Measurements from ENCODE around the gene HPCAL1.

Gene HPCAL1

DNA sequence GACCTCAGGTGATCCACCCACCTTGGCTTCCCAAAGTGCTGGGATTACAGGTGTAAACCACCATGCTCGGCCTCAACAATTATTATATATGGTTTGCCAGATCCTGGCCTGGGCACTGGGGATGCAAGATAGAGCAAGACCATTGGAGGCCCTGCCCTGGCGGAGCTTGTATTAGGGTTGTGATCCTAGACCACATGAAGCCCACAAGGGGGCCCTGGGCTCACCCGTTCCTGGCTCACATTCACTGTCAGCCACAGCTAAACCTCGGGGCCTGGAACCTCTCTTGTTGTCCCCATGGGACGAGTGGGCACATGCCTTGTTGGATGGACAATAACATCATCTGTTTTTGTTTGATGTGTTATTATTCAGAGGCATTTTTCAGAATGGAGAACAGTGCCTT is 14.9 kb downstream of the HPCAL1 start:
- no peak overlapping the region for H3K4me3 ChIP-seq
- no peak overlapping the region for H3K27ac ChIP-seq

DNA sequence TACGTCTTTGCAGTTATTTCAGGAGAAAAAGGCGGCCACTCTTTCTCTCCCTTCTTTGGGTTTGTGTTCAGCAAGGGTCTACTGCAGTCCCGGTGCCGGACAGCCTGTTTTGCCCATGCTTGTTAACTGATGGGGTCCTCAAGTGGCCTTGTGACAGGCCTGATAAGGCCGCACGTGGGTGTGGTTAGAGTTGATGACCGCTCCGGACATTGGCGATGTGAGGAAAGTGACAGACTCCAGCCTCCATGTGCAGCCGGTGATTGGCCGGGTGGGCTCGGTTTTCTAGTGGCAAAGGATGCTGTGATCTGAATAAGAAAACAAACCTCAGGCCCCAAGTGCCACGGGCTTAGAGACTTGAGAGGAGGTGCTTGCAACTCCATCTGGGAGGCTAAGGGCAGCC is 15.6 kb downstream of the HPCAL1 start:
- H3K27ac ChIP-seq: no peak overlapping the region
- no peak overlapping the region for H3K4me3 ChIP-seq

DNA sequence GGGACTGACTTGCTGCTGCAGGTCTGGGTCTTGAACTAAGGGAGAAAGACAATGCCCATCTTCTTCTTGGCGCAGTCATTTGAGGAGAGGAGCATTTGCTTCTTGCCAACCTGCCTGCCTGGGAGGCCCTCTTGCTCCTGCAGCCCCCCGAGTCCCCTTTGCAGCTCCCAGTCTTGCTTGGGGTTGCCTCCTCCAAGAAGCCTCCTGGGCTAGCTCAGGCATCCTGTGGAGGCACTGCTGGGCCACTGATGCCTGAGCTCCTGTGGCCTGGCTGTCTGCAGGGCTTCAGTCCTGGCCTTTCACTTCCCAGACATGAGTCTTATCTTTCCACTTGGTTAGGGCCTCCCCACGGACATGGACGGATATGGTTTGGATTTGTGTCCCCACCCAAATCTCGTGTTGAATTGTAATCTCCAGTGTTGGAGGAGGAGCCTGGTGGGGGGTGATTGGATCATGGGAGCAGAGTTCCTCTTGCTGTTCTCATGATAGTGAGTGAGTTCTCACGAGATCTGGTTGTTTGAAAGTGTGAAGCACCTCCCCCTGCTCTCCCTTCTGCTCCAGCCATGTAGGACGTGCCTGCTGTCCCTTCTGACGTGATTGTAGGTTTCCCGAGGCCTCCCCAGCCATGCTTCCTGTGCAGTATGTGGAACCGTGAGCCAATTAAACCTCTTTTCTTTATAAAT is 17.3 kb downstream of the HPCAL1 start:
- no peak overlapping the region for H3K4me3 ChIP-seq

DNA sequence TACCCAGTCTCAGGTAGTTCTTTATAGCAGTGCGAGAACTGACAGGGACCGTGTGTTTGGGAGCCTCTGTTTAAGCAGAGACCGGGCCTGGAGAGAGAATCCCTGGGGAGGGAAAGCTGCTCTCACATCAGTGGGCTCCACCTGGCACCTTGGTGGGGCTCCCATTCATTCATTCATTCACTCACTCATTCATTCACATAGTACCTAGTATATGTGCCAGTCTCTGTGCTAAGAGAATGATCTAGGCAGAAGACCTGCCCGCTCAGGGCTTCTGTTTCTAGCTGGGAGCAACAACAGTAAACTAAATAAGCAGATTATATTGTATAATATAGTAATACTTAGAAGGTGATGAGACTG is 17.8 kb downstream of the HPCAL1 start:
- no peak overlapping the region for H3K27ac ChIP-seq
- no peak overlapping the region for H3K4me3 ChIP-seq

More for the DNA sequence above, 17.3 kb downstream of the HPCAL1 start:
- no peak overlapping the region for H3K27ac ChIP-seq

DNA sequence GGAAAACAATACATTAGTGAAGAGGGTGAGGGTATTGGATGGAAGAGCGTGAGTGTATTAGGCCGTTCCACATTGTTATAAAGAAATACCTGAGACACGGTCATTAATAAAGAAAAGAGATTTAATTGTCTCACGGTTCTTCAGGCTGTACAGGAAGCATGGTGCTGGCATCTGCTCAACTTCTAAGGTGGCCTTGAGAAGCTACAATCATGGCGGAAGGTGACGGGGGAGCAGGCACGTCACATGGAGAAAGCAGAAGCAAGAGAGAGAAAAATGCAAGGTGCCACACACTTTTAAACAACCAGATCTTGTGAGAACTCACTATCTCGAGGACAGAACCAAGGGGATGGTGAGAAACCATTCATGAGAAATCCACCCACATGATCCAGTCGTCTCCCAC is 18.2 kb downstream of the HPCAL1 start:
- Histone ChIP-seq H3K27ac (no peak overlapping the region), H3K4me3 (no peak overlapping the region)

DNA sequence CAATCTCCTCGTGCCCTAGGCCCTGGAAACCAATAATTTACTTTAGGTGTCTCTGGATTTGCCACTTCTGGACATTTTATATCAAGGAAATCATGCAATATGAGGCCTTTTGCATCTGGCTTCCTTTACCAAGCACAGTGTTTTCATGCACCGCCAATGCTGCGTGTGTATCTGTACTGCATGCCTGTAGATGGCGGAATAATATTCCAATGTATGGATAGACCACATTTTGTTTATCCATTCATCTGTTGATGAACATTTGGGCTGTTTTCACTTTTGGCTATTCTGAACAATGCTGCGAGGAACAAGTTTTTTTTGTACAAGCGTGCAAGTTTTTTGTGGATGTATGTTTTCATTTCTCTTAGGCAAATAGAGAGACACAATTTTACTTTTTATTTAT is 18.9 kb downstream of the HPCAL1 start:
- Histone ChIP-seq H3K27ac (no peak overlapping the region), H3K4me3 (no peak overlapping the region)

DNA sequence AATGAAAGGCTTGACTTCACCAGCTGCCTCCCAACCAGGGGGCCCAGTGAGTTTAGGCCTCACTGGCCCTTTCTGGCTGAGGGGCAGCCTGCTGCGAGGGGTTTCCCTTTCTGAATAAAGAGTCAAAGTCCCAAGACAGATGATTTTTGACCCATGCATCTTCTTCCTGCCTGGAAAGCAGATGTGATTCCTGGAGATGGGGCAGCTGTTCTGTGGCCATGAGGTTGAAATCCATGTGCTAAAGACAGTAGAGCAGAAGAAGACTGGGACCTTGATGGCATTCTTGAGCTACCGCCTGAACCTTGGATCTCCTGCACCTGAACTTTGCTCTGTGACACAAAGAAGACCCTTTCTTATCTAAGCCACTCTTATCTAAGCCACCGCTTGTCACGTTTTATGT is 19.8 kb downstream of the HPCAL1 start:
- H3K4me3 ChIP-seq: no peak overlapping the region

DNA sequence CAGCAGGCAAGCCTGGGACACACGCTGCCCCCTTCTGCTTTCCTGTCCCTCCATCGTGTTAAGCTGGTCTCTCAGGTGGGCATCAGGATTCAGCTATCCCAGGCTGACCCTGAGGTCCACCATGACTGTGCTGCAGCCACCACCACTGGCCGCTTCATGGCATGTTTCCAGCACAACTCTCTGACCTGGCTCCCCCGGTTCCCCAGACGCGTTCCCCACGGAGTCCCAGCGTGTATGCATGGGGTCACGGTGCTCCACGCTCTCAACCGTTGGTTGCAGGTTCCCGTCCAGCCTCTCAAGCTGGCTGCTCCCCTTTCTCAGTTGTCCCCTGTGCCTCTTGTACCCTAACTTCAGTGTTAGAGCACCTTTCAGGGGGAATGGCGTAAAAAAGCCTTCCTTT is 20.3 kb downstream of the HPCAL1 start:
- no peak overlapping the region for H3K4me3 ChIP-seq
- no peak overlapping the region for H3K27ac ChIP-seq

More for the DNA sequence above, 19.8 kb downstream of the HPCAL1 start:
- H3K27ac ChIP-seq: no peak overlapping the region

DNA sequence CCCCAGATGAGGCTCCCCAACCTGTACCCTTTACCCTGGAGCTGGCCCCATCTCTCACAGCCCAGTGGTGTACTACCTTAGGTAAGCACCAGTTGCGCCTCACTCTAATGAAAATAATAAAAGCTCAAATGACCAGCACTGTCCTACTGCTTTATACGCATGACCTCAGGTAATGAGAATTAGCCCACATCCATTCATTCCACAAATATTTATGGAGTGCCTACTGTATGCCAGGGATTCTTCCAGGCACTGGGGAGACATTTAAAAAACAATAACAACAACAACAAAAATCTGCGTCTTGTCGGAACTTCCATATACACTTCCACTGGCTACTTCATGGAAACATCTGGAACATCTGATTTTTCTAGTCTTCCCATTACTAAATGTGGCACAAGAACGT is 20.8 kb downstream of the HPCAL1 start:
- Histone ChIP-seq H3K27ac (no peak overlapping the region), H3K4me3 (no peak overlapping the region)

DNA sequence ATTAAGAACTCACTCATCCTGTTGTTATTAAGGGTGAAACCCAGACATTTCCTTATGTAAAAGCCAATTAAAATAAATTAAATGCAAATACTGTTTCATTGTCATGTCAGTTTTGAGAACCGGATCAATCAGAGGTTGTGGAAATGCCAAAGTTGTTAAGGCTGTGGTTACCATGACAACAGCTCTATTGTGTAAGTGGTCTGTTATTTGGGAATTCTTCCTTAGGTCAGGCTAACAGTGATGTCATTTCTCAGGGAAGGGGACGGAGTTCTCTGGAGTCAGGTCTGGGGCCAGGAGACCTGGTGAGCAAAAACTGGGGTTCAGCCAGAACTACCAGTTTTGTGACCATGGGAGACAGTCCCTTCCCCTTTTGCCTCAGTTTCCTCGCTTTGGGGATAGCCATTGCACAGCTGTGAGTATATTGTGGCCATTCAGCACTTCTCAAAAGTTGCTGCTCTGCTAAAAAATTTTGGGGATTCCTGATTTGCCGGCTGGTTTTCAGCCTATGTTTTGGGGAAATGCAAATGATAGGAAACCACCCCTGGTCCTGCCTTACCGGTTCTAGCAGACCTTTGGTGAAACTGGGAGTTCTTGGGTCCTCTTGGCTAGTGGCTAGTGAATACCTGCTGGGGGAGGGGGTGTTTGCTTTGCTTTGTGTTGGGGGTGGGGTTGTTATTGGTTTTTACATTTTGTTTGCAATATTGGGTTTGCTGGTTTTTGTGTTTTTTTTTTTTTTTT is 21.6 kb downstream of the HPCAL1 start:
- no peak overlapping the region for H3K27ac ChIP-seq

DNA sequence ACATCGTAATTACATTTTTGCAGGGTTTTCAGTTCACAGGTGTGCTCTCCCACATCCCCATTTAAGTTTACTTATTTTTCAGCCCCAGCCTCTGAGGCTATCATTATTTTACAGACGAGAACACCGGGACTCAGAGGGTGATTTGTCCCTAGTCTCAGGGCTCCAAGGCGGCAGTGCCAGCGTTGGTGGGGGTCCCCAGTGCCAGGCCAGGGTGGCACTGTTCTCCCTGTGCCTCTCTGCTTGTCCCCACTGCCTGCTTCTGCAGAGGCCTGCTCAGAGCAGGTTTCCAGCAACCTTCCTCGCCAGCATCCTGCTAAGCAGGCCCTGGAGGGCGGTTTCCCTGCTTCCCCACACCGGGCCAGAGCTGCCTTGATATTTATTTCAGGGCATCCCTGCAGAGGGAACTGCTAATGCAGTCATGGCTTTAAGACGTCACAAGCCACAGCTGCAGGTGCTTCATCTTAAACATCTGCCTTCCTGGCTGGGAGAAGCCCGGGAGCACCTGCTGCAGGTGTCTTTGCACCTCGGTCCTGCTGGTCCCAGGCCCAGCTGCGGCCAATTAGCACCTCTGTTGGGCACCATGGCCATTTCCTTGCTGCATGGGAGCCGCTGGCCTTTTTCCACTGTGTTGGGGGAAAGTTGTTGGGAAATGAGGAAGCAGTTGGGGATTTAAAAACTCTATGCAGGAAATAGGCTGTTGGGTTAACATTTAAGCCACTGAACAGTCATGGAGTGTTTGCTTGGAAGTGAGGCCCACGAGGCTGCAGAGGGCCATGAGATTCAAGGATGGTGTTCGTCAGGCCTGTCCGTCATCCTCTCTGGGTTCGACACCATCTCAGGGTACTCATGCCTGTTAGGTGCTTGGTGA is 22.8 kb downstream of the HPCAL1 start:
- Histone ChIP-seq H3K27ac (no peak overlapping the region), H3K4me3 (no peak overlapping the region)

More for the DNA sequence above, 21.6 kb downstream of the HPCAL1 start:
- H3K4me3 ChIP-seq: no peak overlapping the region

DNA sequence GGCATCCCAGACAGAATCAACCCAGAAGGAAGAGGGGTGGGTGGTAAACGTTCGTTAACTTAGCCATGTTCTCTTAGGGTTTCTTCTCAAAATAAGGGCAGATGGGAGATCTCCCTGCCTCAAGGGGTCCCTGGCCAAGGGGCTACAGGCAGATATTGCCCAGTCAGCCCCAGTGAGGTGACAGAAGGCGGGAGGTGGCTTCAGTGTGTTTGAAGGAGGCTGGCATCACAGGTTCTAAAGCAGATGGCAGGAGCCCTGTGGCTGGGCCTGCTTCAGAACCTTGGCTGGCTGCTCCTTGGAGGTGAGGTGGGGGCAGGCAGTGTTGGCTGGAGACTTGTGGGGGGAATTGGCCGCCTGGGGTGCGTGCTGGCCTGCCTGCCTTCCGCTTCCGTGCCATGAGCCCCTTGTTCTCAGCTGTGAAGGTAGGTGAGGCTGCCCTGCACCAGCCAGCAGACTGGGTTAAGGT is 23.5 kb downstream of the HPCAL1 start:
- H3K4me3 ChIP-seq: no peak overlapping the region
- H3K27ac ChIP-seq: no peak overlapping the region

DNA sequence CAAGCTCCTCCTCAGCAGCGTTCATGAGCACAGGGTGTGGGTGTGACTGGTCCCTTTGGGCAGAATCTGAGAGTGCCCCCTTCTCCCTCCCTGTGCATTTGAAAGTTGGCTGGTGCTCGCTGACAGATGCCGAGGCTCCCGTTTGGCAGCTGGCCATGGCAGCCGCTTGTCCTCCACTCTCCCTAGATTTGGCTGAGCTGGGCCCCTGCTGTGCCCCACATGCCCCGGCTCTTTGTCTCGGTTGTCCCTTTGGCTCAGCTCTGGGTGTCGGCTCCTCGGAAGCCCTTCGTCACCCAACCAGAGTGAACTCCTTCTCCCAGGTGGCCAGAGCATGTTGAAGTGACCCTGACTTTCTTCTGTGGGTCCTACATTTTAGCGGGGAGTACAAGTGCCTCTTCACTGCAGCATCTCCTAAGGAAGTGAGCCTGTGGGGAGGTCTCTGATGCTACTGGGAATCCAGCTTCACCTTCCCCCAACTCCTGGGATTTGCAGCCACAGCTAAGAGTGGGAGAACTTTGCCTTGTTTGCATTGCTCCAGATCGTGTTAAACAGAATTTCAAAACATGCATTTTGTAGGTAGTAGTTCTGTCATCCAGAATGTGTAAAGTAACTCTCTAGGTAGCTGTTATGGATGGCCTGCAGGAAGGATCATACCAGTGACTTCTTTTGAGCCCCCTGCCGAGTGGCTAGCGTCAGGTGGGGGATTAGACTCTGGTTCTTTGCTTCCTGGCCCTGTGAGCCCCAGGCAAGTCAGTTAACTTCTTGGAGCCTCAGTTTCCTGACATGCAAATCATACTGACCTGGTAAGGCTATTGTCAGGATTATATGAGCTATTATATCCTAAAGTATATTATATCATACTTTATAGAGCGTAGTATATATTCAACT is 24.2 kb downstream of the HPCAL1 start:
- no peak overlapping the region for H3K4me3 ChIP-seq
- no peak overlapping the region for H3K27ac ChIP-seq

DNA sequence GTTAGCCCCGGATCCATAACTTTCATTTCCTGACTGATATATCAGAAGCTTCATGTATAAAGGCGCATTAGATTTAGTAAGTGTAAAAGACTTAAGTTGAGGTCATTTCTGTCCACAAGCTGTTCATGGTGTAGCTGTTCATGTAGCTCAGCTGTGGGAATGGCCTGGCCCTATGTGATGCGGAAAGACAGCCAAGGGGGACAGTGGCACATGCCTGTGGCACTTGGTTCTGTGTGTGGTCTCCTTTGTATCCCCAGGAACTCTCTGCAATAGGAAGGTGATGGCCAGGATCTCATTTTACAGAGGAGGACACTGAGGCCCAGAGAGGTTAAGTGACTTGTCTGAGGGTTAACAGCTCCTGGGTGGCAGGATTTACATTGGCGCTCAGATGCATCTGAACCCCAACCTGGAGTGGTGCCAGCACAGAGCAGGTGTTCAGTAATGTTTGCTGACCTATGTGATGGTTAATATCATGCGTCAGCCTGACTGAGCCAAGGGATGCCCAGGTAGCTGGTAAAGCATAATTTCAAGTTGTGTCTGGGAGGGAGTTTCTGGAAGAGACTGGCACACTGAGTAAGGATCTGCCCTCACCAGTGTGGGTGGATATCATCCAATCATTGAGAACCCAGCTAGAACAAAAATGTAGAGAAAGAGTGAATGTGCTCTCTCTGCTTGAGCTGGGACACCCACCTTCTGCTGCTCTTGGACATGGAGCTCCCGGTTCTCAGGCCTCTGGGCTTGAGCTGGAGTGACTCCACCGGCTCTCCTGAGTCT is 25.4 kb downstream of the HPCAL1 start:
- no peak overlapping the region for H3K4me3 ChIP-seq
- H3K27ac ChIP-seq: no peak overlapping the region

DNA sequence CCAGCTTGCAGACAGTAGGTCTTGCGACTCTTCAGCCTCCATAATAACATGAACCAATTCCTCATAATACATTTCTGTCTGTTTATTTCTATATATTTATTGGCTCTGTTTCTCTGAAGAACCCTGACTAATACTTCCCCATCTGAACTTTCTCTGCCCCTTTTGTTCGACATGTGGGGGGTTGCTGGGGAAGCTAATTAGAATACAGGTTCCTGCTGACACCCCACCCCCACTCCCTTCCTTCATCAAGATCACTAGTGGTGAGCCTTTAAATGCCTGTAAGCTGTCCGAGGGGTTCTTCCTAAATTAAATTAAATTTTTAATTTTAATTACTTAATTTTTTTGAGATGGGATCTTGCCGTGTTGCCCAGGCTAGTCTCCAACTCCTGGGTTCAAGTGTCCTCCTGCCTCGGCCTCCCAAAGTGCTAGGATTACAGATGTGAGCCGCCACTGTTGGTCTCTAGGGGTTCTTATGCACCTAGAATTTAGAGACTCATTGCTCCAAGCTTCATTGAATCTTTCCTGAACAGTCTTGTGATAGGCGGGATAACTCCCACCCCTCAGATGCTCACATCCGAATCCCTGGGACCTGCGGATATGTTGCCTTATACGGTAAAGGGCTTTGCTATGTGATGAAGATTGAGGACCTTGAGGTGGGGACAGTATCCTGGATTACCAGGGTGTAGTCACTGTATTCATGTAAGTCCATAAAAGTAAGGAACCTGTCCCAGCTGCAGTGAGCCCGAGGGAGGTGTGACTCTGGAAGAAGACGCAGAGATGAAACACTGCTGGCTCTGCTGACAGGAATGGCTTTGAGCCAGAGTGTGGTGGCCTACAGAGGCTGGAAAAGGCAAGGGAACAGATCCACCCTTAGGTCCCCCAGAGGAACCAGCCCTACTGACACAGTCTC is 26.2 kb downstream of the HPCAL1 start:
- Histone ChIP-seq H3K4me3 (no peak overlapping the region), H3K27ac (peak overlapping the region in 9 of 21 experiments; percentile 36 to 87 (median 69))

DNA sequence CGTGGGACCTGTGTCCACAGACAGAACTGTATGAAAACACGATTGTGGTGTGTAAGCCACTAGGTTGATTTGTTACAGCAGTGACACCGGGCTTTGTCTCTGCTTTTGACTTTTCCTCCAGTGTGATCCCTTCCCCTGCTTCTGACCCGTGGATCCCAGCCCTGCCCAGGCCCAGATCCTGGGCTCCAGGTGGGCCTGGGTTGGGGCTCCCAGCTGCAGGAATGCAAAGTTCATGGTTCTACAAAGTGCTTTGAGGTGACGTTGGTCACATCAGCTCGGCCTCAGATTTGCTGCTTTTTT is 26.8 kb downstream of the HPCAL1 start:
- Histone ChIP-seq H3K27ac (peak overlapping the region in 9 of 21 experiments; percentile 36 to 87 (median 69)), H3K4me3 (no peak overlapping the region)

DNA sequence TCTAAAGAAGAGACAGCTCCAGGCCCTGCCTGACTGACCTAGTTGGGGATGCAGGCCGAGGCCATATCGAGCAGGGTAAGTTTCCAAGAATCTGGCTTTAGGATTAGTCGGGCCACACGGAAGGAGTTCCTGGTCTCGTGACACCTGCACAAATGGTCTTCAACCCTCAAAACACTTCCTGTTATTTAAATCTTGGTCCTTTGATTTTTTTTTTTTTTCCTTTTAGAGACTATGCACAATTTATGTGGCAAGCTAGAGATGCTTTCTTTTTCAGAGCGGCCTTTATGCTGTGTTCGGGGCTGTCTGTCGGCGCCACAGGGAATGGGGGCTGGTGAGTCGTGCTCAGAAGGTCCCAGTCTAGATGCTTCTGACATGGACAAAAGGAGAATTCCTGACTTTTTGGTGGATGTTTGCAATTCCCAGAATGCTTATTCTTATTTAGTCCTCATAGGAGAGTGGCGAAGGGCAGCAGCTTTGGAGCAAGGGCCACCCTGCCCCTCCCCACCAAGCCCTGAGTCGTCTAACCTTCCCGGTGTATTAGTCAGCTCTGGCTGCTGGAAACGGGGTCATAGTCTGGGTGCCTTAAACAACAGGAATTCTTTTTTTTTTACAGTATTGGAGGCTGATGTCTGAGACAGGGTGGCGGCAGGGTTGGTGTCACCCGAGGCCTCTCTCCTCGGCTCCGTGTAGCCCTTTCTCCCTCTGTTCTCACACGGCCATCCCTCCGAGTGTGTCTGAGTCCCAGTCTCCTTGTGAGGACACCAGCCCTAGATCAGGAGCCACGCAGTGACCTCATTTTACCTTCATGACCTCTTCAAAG is 27.4 kb downstream of the HPCAL1 start:
- peak overlapping the region in 3 of 7 experiments; percentile 14 to 27 (median 20) for H3K4me3 ChIP-seq
- peak overlapping the region in 14 of 21 experiments; percentile 10 to 87 (median 70) for H3K27ac ChIP-seq

All from skin epidermis (tissue), 12 donors.